HepG2 (cell line): ENCODE measurements around the gene P2RY6. TPM values are rescaled to one million over a fixed set of nuclear protein-coding genes. Genes with fewer than 3 reads are reported as not detected.

Source experiments
- BHLHE40 ChIP-seq: IDR thresholded peaks from 2 replicates; pipeline ENCODE4 v1.6.1; 2011; ENCODE audit warnings: low read length, improper control_type of control experiment
- HOXD1 ChIP-seq: sonication (generic); formaldehyde crosslinking; IDR thresholded peaks from 2 replicates; pipeline ENCODE4 v1.5.0; 2020; ENCODE audit warnings: missing genetic modification reagents
- JUNB ChIP-seq: sonication (generic); formaldehyde crosslinking; IDR thresholded peaks from 2 replicates; pipeline ENCODE4 v1.8.0; 2022; ENCODE audit warnings: missing genetic modification reagents, mild to moderate bottlenecking, borderline replicate concordance
- KAT7 ChIP-seq: IDR thresholded peaks from 2 replicates; pipeline ENCODE4 v1.6.1; 2018; ENCODE audit warnings: borderline replicate concordance, missing compliant biosample characterization
- NFIB ChIP-seq: sonication (generic); formaldehyde crosslinking; IDR thresholded peaks from 2 replicates; pipeline ENCODE4 v1.9.0; 2021; ENCODE audit warnings: missing genetic modification reagents, mild to moderate bottlenecking, borderline replicate concordance
- NFKB2 ChIP-seq: sonication (generic); formaldehyde crosslinking; IDR thresholded peaks from 2 replicates; pipeline ENCODE4 v1.4.0; 2020; ENCODE audit warnings: missing genetic modification reagents, borderline replicate concordance
- NPAS2 ChIP-seq: sonication (generic); formaldehyde crosslinking; IDR thresholded peaks from 2 replicates; pipeline ENCODE4 v1.8.0; 2022; ENCODE audit warnings: mild to moderate bottlenecking, missing genetic modification reagents, borderline replicate concordance
- RCOR2 ChIP-seq: IDR thresholded peaks from 2 replicates; pipeline ENCODE4 v1.6.1; 2016; ENCODE audit warnings: missing biosample characterization, missing genetic modification reagents
- RFX1 ChIP-seq: fragments of 450-650 bp; IDR thresholded peaks from 2 replicates; pipeline ENCODE4 v1.6.1; 2017
- SETDB1 ChIP-seq: sonication (generic); formaldehyde crosslinking; IDR thresholded peaks from 2 replicates; pipeline ENCODE4 v1.5.1; 2020; ENCODE audit warnings: missing genetic modification reagents, mild to moderate bottlenecking, borderline replicate concordance
- SMARCC2 ChIP-seq: fragments of 450-650 bp; IDR thresholded peaks from 2 replicates; pipeline ENCODE4 v1.6.1; 2017; ENCODE audit warnings: antibody characterized with exemption, mild to moderate bottlenecking
- SRSF9 ChIP-seq: fragments of 200-400 bp; formaldehyde crosslinking; IDR thresholded peaks from 2 replicates; pipeline ENCODE4 v1.6.1; 2018; ENCODE audit warnings: borderline replicate concordance, mild to moderate bottlenecking, low read depth, low read length; ENCODE audit not compliant: insufficient read depth, poor library complexity, severe bottlenecking
- THAP9 ChIP-seq: sonication (generic); formaldehyde crosslinking; IDR thresholded peaks from 2 replicates; pipeline ENCODE4; 2020; ENCODE audit warnings: missing genetic modification reagents, mild to moderate bottlenecking, borderline replicate concordance
- ZBTB7B ChIP-seq: sonication (generic); formaldehyde crosslinking; IDR thresholded peaks from 2 replicates; pipeline ENCODE4 v1.4.0; 2020; ENCODE audit warnings: missing genetic modification reagents
- ZFAT ChIP-seq: sonication (generic); formaldehyde crosslinking; conservative IDR thresholded peaks from 2 replicates; pipeline ENCODE4 v1.8.1; 2023; ENCODE audit warnings: missing genetic modification reagents, inconsistent platforms
- ZFP36 ChIP-seq: fragments of 150-350 bp; IDR thresholded peaks from 2 replicates; pipeline ENCODE4 v1.6.1; 2018; ENCODE audit warnings: borderline replicate concordance, low read length, low read depth; ENCODE audit not compliant: partially characterized antibody
- ZFP36L1 ChIP-seq: sonication (generic); formaldehyde crosslinking; IDR thresholded peaks from 2 replicates; pipeline ENCODE4 v1.8.0; 2022; ENCODE audit warnings: mild to moderate bottlenecking, missing genetic modification reagents, moderate library complexity
- ZNF121 ChIP-seq: sonication (generic); formaldehyde crosslinking; IDR thresholded peaks from 2 replicates; pipeline ENCODE4 v1.5.0; 2020; ENCODE audit warnings: mild to moderate bottlenecking, missing genetic modification reagents
- ZNF326 ChIP-seq: sonication (generic); formaldehyde crosslinking; IDR thresholded peaks from 2 replicates; pipeline ENCODE4 v1.4.0; 2020; ENCODE audit warnings: missing genetic modification reagents, borderline replicate concordance
- ZNF562 ChIP-seq: sonication (generic); formaldehyde crosslinking; IDR thresholded peaks from 2 replicates; pipeline ENCODE4 v1.8.0; 2022; ENCODE audit warnings: missing genetic modification reagents, borderline replicate concordance
- ZNF639 ChIP-seq: conservative IDR thresholded peaks from 2 replicates; pipeline ENCODE4 v1.6.1; 2018; ENCODE audit warnings: missing genetic modification reagents
- ZNF891 ChIP-seq: sonication (generic); formaldehyde crosslinking; IDR thresholded peaks from 2 replicates; pipeline ENCODE4 v1.5.0; 2020; ENCODE audit warnings: mild to moderate bottlenecking, missing genetic modification reagents
- polyA plus RNA-seq, 8 experiments: library from polyadenylated mRNA; depleted of rRNA in 3 of 8; stranded (reverse) in 7 of 8; unstranded in 1 of 8; fragments of >200 nt; fragmentation: Illumina TruSeq in 4 of 8; extraction: Trizol in 4 of 8; gene quantifications; 2 replicates each; pipeline versions ENCODE4 v1.2.1 to v1.2.3, GENCODE V29; 2011 to 2016; ENCODE audit warnings: low read depth in 4 of 8, missing spikeins in 1 of 8, mixed read lengths in 1 of 8; ENCODE audit not compliant: insufficient read depth in 1 of 8
- total RNA-seq, 5 experiments: library from RNA; depleted of rRNA; stranded (reverse); fragments of >200 nt; fragmentation: Illumina TruSeq; extraction: Trizol; gene quantifications; 2 replicates each; pipeline ENCODE4 v1.2.3, GENCODE V29; 2016; ENCODE audit warnings: low read depth in 1 of 5
- TF ChIP-seq, protein P1 (sequence below): sonication (generic); formaldehyde crosslinking; IDR thresholded peaks from 2 replicates; pipeline ENCODE4 v1.4.0; 2020; ENCODE audit warnings: mild to moderate bottlenecking, missing genetic modification reagents

Gene P2RY6
- total and polyA plus RNA-seq, 2 of the 13 experiments (the other 11 are each of a cell fraction or from before 2014, with no cell fraction given), result 0.09 to 0.29 TPM

DNA sequence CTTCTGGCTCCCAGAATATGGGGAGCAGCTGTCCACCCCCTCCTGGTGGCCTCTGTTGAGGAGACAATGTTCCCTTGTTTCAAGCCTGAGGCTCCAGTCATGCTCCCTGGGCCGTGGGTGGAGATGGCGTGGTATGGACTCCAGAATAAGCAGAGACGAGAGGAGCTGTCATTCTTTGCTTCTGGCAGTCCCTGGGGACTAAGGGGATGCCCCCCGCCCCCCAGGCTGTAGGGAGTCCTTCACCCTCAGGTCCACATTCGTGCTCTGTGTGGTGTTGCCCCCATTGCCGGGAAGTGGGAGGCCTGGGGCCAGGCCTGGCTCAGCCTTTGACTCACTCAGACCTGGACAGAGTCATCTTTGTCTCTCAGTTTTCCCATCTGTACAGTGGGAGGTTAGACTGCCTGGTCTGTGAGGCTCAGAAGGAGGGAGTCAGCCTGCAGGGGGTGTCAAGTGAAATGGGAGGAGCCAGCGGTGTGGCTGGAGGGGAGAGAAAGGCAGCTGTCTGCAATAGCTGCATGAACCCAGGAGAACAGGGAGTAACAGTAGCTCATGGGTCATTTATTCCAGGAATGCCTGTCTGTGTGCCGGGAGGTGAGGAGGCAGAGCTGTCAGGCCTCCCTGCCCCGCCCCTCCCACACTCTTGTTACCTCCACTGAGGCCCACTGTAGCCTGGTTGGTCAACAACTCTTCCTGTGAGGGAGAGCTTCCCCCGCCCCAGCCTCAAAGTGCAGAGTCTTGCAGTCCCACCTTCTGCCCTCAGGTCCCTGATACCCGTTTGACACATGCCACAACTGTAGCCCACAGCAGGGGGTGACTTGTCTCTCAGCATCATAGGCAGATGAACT lies 42.2 kb downstream of the P2RY6 start (continued):
- TF ChIP-seq HOXD1 (CRISPR knock-in tag) (peak; percentile 22; the same call in 1 of the 2 replicates), ZNF562 (CRISPR knock-in tag) (no peak), ZFP36 (no peak), KAT7 (CRISPR knock-in tag) (no peak), SETDB1 (CRISPR knock-in tag) (no peak), ZBTB7B (0 out of 2 replicates have a peak, but pooled peaks have one; percentile 48), RFX1 (no peak), ZFAT (no peak), ZNF326 (CRISPR knock-in tag) (no peak), ZNF121 (0 out of 2 replicates have a peak, but pooled peaks have one; percentile 16), ZNF891 (CRISPR knock-in tag) (0 out of 2 replicates have a peak, but pooled peaks have one; percentile 57), SRSF9 (no peak), THAP9 (CRISPR knock-in tag) (no peak), ZFP36L1 (CRISPR knock-in tag) (peak; percentile 37; the same call in 1 of the 2 replicates), NFKB2 (no peak; the same call in 1 of the 2 replicates), SMARCC2 (no peak), BHLHE40 (no peak), NFIB (CRISPR knock-in tag) (no peak), NPAS2 (no peak), JUNB (CRISPR knock-in tag) (no peak), RCOR2 (peak; percentile 95), ZNF639 (CRISPR knock-in tag) (no peak)
- TF ChIP-seq, protein P1, sequence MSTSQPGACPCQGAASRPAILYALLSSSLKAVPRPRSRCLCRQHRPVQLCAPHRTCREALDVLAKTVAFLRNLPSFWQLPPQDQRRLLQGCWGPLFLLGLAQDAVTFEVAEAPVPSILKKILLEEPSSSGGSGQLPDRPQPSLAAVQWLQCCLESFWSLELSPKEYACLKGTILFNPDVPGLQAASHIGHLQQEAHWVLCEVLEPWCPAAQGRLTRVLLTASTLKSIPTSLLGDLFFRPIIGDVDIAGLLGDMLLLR (CRISPR knock-in tag), result no peak
